ENCODE measurements around the gene RPL28. TPM values are rescaled to one million over a fixed set of nuclear protein-coding genes. Genes with fewer than 3 reads are reported as not detected.

Gene RPL28
- total RNA-seq, 1 experiment from 2014 or later, result 2,816 TPM

GRCh38 chr19:55370305-55370988 lies 15.3 kb upstream of the RPL28 start, which contains the start of gene IL11:
Gene IL11, minus strand, starts transcription at chr19:55370463. Its CDS starts 153 bp downstream, at chr19:55370310.
- Mint-ChIP-seq H3K4me1 (ENCODE audit: insufficient read depth, unreplicated experiment) (peaks cover 22% of the 10 kb centered on the region), H3K36me3 (ENCODE audit: insufficient read depth, unreplicated experiment) (peaks cover 10% of the 10 kb centered on the region), H3K9me3 (ENCODE audit: unreplicated experiment) (no peaks in the 10 kb centered on the region), H3K27ac (ENCODE audit: low read depth, unreplicated experiment) (no peak within 1 kb of the TSS), H3K4me3 (ENCODE audit: unreplicated experiment) (peak within 1 kb of the TSS; percentile 78), H3K27me3 (ENCODE audit: insufficient read depth, unreplicated experiment) (peaks cover 28% of the 10 kb centered on the region)
- TF ChIP-seq CTCF (IDR thresholded peaks at IDR 0.05; ENCODE audit: unreplicated experiment), result no peak
- CTCF ChIA-PET, result interaction anchor here (0.6 to 2.3 kb wide), 3 partner anchors 18 to 79 kb away, joined by 3 to 7 read pairs (median 3); no protein-coding TSS in a partner anchor
- BruUV-seq (replicated peaks), result no TSS peak
- DNase-seq (ENCODE audit: unreplicated experiment), result no peak
- POLR2A ChIA-PET, result interaction anchor here (0.6 to 2.5 kb wide), 6 partner anchors 13 to 1396 kb away, joined by 3 to 10 read pairs (median 4); partner anchors contain the start of gene KMT5C
- intact Hi-C loops (cut with micrococcal nuclease), result no loop called here

- no TSS peak for BruUV-seq (replicated peaks)
- Mint-ChIP-seq H3K9me3 (ENCODE audit: unreplicated experiment) (no peaks in the 10 kb centered on the region), H3K4me1 (ENCODE audit: insufficient read depth, unreplicated experiment) (peaks cover 27% of the 10 kb centered on the region), H3K27ac (ENCODE audit: low read depth, unreplicated experiment) (no peak overlapping the region), H3K4me3 (ENCODE audit: unreplicated experiment) (no peak overlapping the region), H3K36me3 (ENCODE audit: insufficient read depth, unreplicated experiment) (peaks cover 10% of the 10 kb centered on the region), H3K27me3 (ENCODE audit: insufficient read depth, unreplicated experiment) (peaks cover 28% of the 10 kb centered on the region)
- ChIA-PET CTCF (interaction anchor here (0.8 to 2.3 kb wide), 4 partner anchors 12 to 81 kb away, joined by 3 to 7 read pairs (median 4); partner anchors contain the start of gene TMEM238), POLR2A (interaction anchor here (0.7 to 1.3 kb wide), 5 partner anchors 11 to 71 kb away, joined by 3 to 6 read pairs (median 4); partner anchors contain the start of gene KMT5C)
- no peak for DNase-seq (ENCODE audit: unreplicated experiment)
- intact Hi-C loops (cut with micrococcal nuclease), result no loop called here
- no peak for TF ChIP-seq CTCF (IDR thresholded peaks at IDR 0.05; ENCODE audit: unreplicated experiment)
These were observed 13.2 kb upstream of the RPL28 start for GRCh38 chr19:55372316-55373081.

- peaks cover 27% of the 10 kb centered on the region for H3K4me1 Mint-ChIP-seq (ENCODE audit: insufficient read depth, unreplicated experiment)
- no TSS peak for BruUV-seq (replicated peaks)
- no peak for TF ChIP-seq CTCF (IDR thresholded peaks at IDR 0.05; ENCODE audit: unreplicated experiment)
- ChIA-PET CTCF (interaction anchor here (1.8 kb wide), 1 partner anchor 72 kb away, joined by 5 read pairs; no protein-coding TSS in a partner anchor), POLR2A (interaction anchor here (0.7 to 0.9 kb wide), 4 partner anchors 10 to 72 kb away, joined by 3 to 4 read pairs (median 3); partner anchors contain the start of gene TMEM238)
- no peaks in the 10 kb centered on the region for H3K9me3 Mint-ChIP-seq (ENCODE audit: unreplicated experiment)
- intact Hi-C loops (cut with micrococcal nuclease), result no loop called here
- peaks cover 28% of the 10 kb centered on the region for H3K27me3 Mint-ChIP-seq (ENCODE audit: insufficient read depth, unreplicated experiment)
- H3K4me3 Mint-ChIP-seq (ENCODE audit: unreplicated experiment), result no peak overlapping the region
- DNase-seq (ENCODE audit: unreplicated experiment), result no peak
- H3K36me3 Mint-ChIP-seq (ENCODE audit: insufficient read depth, unreplicated experiment), result peaks cover 10% of the 10 kb centered on the region
- H3K27ac Mint-ChIP-seq (ENCODE audit: low read depth, unreplicated experiment), result peak overlapping the region; percentile 11
These were observed 12.3 kb upstream of the RPL28 start for GRCh38 chr19:55373306-55373992.
